ENCODE results near the gene GRM1. TPM values are rescaled to one million over a fixed set of nuclear protein-coding genes. Genes with fewer than 3 reads are reported as not detected.

The GRM1 gene
- total and polyA plus RNA-seq, 3 donors from 2014 or later: 1.3 to 5.6 (median 2.0) TPM

- Histone ChIP-seq H3K9me3 (no peaks in the 10 kb centered on the region), H3K27me3 (no peaks in the 10 kb centered on the region), H3K27ac (no peak overlapping the region), H3K4me1 (no peaks in the 10 kb centered on the region), H3K4me3 (no peak overlapping the region), H3K36me3 (ENCODE audit: low read depth, missing control alignments) (no peaks in the 10 kb centered on the region)
- intact Hi-C loops (cut with DNase I; ENCODE audit: low total_unique reads): no loop called here
- no peak for DNase-seq
- TF ChIP-seq POLR2A (IDR thresholded peaks at IDR 0.05): no peak
- TF ChIP-seq CTCF (IDR thresholded peaks at IDR 0.05): no peak
- 91 to 100% methylated on average over 1 of the region's 1 CpG for WGBS, 2 donors
Measured at GRCh38 chr6:146146836-146147235, 118.0 kb downstream of the GRM1 start.

GRCh38 chr6:146149770-146150169 lies 120.9 kb downstream of the GRM1 start:
- Histone ChIP-seq H3K36me3 (ENCODE audit: low read depth, missing control alignments) (no peaks in the 10 kb centered on the region), H3K27me3 (no peaks in the 10 kb centered on the region), H3K9me3 (no peaks in the 10 kb centered on the region), H3K4me3 (no peak overlapping the region), H3K4me1 (no peaks in the 10 kb centered on the region), H3K27ac (no peak overlapping the region)
- WGBS, 2 donors: 47 to 64% methylated on average over 1 of the region's 1 CpG
- TF ChIP-seq CTCF (IDR thresholded peaks at IDR 0.05): no peak
- TF ChIP-seq POLR2A (IDR thresholded peaks at IDR 0.05): no peak
- intact Hi-C loops (cut with DNase I; ENCODE audit: low total_unique reads): no loop called here
- no peak for DNase-seq

- no peak for DNase-seq
- Histone ChIP-seq H3K4me1 (no peaks in the 10 kb centered on the region), H3K4me3 (no peak overlapping the region), H3K27me3 (no peaks in the 10 kb centered on the region), H3K9me3 (no peaks in the 10 kb centered on the region), H3K27ac (no peak overlapping the region), H3K36me3 (ENCODE audit: low read depth, missing control alignments) (no peaks in the 10 kb centered on the region)
- 86 to 87% methylated on average over 4 of the region's 4 CpGs for WGBS, 2 donors
- intact Hi-C loops (cut with DNase I; ENCODE audit: low total_unique reads): no loop called here
- TF ChIP-seq POLR2A (IDR thresholded peaks at IDR 0.05) (no peak), CTCF (IDR thresholded peaks at IDR 0.05) (no peak)
Measured at GRCh38 chr6:146153040-146153758, 124.3 kb downstream of the GRM1 start.

GRCh38 chr6:146154197-146154596 lies 125.3 kb downstream of the GRM1 start:
- Histone ChIP-seq H3K4me3 (no peak overlapping the region), H3K27ac (no peak overlapping the region), H3K9me3 (no peaks in the 10 kb centered on the region), H3K36me3 (ENCODE audit: low read depth, missing control alignments) (no peaks in the 10 kb centered on the region), H3K4me1 (no peaks in the 10 kb centered on the region), H3K27me3 (no peaks in the 10 kb centered on the region)
- WGBS, 2 donors: 44 to 46% methylated on average over 6 of the region's 6 CpGs
- no peak for TF ChIP-seq POLR2A (IDR thresholded peaks at IDR 0.05)
- no peak for TF ChIP-seq CTCF (IDR thresholded peaks at IDR 0.05)
- intact Hi-C loops (cut with DNase I; ENCODE audit: low total_unique reads): no loop called here
- no peak for DNase-seq

- no peak overlapping the region for H3K27ac ChIP-seq
- DNase-seq: no peak
- no peaks in the 10 kb centered on the region for H3K36me3 ChIP-seq (ENCODE audit: low read depth, missing control alignments)
- TF ChIP-seq POLR2A (IDR thresholded peaks at IDR 0.05) (no peak), CTCF (IDR thresholded peaks at IDR 0.05) (no peak)
- WGBS, 2 donors: 82 to 85% methylated on average over 5 of the region's 5 CpGs
- H3K9me3 ChIP-seq: no peaks in the 10 kb centered on the region
- intact Hi-C loops (cut with DNase I; ENCODE audit: low total_unique reads): no loop called here
- H3K27me3 ChIP-seq: no peaks in the 10 kb centered on the region
- H3K4me1 ChIP-seq: no peaks in the 10 kb centered on the region
- H3K4me3 ChIP-seq: no peak overlapping the region
Measured at GRCh38 chr6:146161664-146162063, 132.8 kb downstream of the GRM1 start.
